ENCODE data around the gene PKIB.

- no peak for TF ChIP-seq POLR2A (IDR thresholded peaks at IDR 0.05; ENCODE audit: low read length)
- TF ChIP-seq GATA1 (IDR thresholded peaks at IDR 0.05; ENCODE audit: low read depth, low read length) = no peak
Measured at GRCh38 chr6:122692175-122692598, 82.0 kb downstream of the PKIB start.

All from erythroblast (primary cell).